H1 (cell line): Measurements from ENCODE around the gene USP13. TPM values are rescaled to one million over a fixed set of nuclear protein-coding genes. Genes with fewer than 3 reads are reported as not detected.

Experiments used
- BACH1 ChIP-seq: IDR thresholded peaks from 2 replicates; pipeline ENCODE4 v1.6.1; 2012; ENCODE audit warnings: low read length, improper control_type of control experiment
- KDM4A ChIP-seq: IDR thresholded peaks from one replicate; pipeline ENCODE4 v1.7.1; 2012; ENCODE audit warnings: low read depth, mild to moderate bottlenecking, moderate library complexity, low read length, inconsistent platforms; ENCODE audit not compliant: severe bottlenecking
- MAFK ChIP-seq: IDR thresholded peaks from 2 replicates; pipeline ENCODE4 v1.6.1; 2012; ENCODE audit warnings: low read depth, mild to moderate bottlenecking, improper control_type of control experiment, low read length
- POLR2A ChIP-seq, 2 experiments: IDR thresholded peaks; 1 replicate in 1 of 2; 2 replicates in 1 of 2; pipeline ENCODE4 v1.6.1; 2011; ENCODE audit warnings: low read depth in 2 of 2, low read length in 2 of 2, mild to moderate bottlenecking in 2 of 2; ENCODE audit errors: control extremely low read depth in 1 of 2
- RAD21 ChIP-seq, 2 experiments: IDR thresholded peaks in 1 of 2; conservative IDR thresholded peaks in 1 of 2; 2 replicates each; pipeline ENCODE4 v1.6.1; 2011; ENCODE audit warnings: low read depth in 2 of 2, low read length in 2 of 2, improper control_type of control experiment in 1 of 2, inconsistent platforms in 1 of 2, mild to moderate bottlenecking in 1 of 2, moderate library complexity in 1 of 2
- SAP30 ChIP-seq: fragments of 300-600 bp; sonication (generic); IDR thresholded peaks from 2 replicates; pipeline ENCODE4 v1.7.1; 2012; ENCODE audit warnings: low read length, moderate library complexity, mild to moderate bottlenecking, inconsistent platforms; ENCODE audit not compliant: insufficient read depth, insufficient replicate concordance
- SIN3A ChIP-seq, 2 experiments: IDR thresholded peaks in 1 of 2; conservative IDR thresholded peaks in 1 of 2; 2 replicates each; pipeline ENCODE4 v1.6.1; 2011 to 2012; ENCODE audit warnings: low read length in 2 of 2, improper control_type of control experiment in 1 of 2, low read depth in 1 of 2, mild to moderate bottlenecking in 1 of 2
- ZNF274 ChIP-seq: IDR thresholded peaks from 2 replicates; pipeline ENCODE4 v1.7.0; 2012; ENCODE audit warnings: low read length, borderline replicate concordance; ENCODE audit errors: extremely low read depth
- polyA plus RNA-seq, 7 experiments: library from polyadenylated mRNA; depleted of rRNA in 3 of 7; stranded (reverse) in 5 of 7; unstranded in 2 of 7; fragments of >200 nt in 5 of 7; fragments of 200-250 nt in 2 of 7; gene quantifications; 1 replicate in 5 of 7; 2 replicates in 1 of 7; 4 replicates in 1 of 7; pipeline versions ENCODE4 v1.2.1 to v1.2.3, GENCODE V29; 2011 to 2013; ENCODE audit warnings: missing spikeins in 2 of 7, mixed read lengths in 2 of 7
- total RNA-seq: library from RNA; stranded (reverse); fragmentation: NEBNext Ultra II Directional; extraction: Animal tissue kit (Norgen Biotek cat#: 25700); gene quantifications from 2 replicates; pipeline ENCODE4 v1.2.1, GENCODE V29; 2021

The USP13 gene
- total and polyA plus RNA-seq, 2 of the 8 experiments (the other 6 are each of a cell fraction or from before 2014, with no cell fraction given), result 7.9 to 25.9 TPM

DNA sequence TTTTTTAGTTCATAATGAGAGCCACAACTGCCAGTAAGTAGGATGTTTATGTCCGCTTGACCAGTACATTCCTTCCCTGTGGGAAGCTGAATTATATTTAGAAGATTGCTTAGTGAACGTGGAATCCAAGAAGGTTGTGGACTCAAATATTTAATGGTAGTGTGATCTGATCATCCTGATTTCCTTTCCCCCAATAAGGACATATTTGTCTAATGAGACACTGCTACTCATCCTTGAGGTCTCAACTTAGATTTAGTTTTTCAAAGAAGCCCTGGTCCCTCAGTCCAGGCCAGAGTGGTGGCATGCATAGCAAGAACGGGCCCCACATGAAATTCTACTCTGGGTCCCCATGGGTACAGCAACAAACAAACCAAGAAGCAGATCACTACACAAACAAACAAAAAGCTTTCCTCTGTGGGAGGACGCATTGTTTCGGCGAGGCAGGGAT, 60.8 kb downstream of the USP13 start (continued):
- TF ChIP-seq SAP30, result no peak
- no peak for TF ChIP-seq SIN3A (conservative IDR thresholded peaks at IDR 0.05 in 1 of 2, IDR thresholded peaks at IDR 0.05 in 1 of 2; ENCODE audit: low read depth in 1 of 2, low read length in 2 of 2)
- no peak for TF ChIP-seq RAD21 (IDR thresholded peaks at IDR 0.05 in 1 of 2, conservative IDR thresholded peaks at IDR 0.05 in 1 of 2; ENCODE audit: low read depth in 2 of 2, low read length in 2 of 2)
- no peak for TF ChIP-seq KDM4A
- TF ChIP-seq POLR2A (IDR thresholded peaks at IDR 0.05; ENCODE audit: control extremely low read depth in 1 of 2, low read depth in 2 of 2, low read length in 2 of 2), result no peak
- no peak for TF ChIP-seq MAFK
- TF ChIP-seq BACH1, result no peak
- no peak for TF ChIP-seq ZNF274
- TF ChIP-seq, all 59 proteins: peak for 0
